Anterior cingulate cortex (tissue), 58 donors: ENCODE data around the gene UBE3B.
A peak's percentile ranks its signal among the peaks of the same experiment; 100 is the strongest.

Experiments used
- DNase-seq, 58 donors: peaks; one replicate each; lab custom pipeline; 2025; lab: John Stamatoyannopoulos, UW

UBE3B gene

GRCh38 chr12:109523071-109523470, 45.6 kb downstream of the UBE3B start:
- DNase-seq = peak in 31 of 58 donors; percentile 3 to 70 (median 27)

GRCh38 chr12:109523504-109523903, 46.1 kb downstream of the UBE3B start:
- no peak for DNase-seq

- no peak for DNase-seq
Observed at GRCh38 chr12:109524466-109525278, 47.2 kb downstream of the UBE3B start.

- DNase-seq = no peak
Observed at GRCh38 chr12:109525279-109525585, 47.8 kb downstream of the UBE3B start.

GRCh38 chr12:109527489-109528123, 50.2 kb downstream of the UBE3B start:
- DNase-seq = no peak

GRCh38 chr12:109529691-109530640, 52.5 kb downstream of the UBE3B start:
- peak in 8 of 58 donors; percentile 1 to 57 (median 26) for DNase-seq

GRCh38 chr12:109531411-109531810, 54.0 kb downstream of the UBE3B start:
- DNase-seq = no peak

- DNase-seq = no peak
Observed at GRCh38 chr12:109532721-109533486, 55.5 kb downstream of the UBE3B start.

GRCh38 chr12:109533487-109533740, 56.0 kb downstream of the UBE3B start:
- DNase-seq = no peak

- no peak for DNase-seq
Observed at GRCh38 chr12:109534456-109534855, 57.0 kb downstream of the UBE3B start.

- no peak for DNase-seq
Observed at GRCh38 chr12:109535231-109535862, 57.9 kb downstream of the UBE3B start.

- DNase-seq = no peak
Observed at GRCh38 chr12:109535863-109536250, 58.4 kb downstream of the UBE3B start.

- DNase-seq = no peak
Observed at GRCh38 chr12:109537136-109537535, 59.7 kb downstream of the UBE3B start.

- no peak for DNase-seq
Observed at GRCh38 chr12:109538191-109538863, 60.9 kb downstream of the UBE3B start.

GRCh38 chr12:109539508-109539907, 62.1 kb downstream of the UBE3B start:
- no peak for DNase-seq

- DNase-seq = peak in 14 of 58 donors; percentile 7 to 71 (median 23)
Observed at GRCh38 chr12:109540526-109541412, 63.3 kb downstream of the UBE3B start.

GRCh38 chr12:109541413-109541726, 63.9 kb downstream of the UBE3B start:
- DNase-seq = no peak

- no peak for DNase-seq
Observed at GRCh38 chr12:109542014-109542413, 64.6 kb downstream of the UBE3B start.

- DNase-seq = no peak
Observed at GRCh38 chr12:109542876-109543275, 65.4 kb downstream of the UBE3B start.
